Natural killer cell (primary cell): ENCODE data around the gene TECRL. TPM values are rescaled to one million over a fixed set of nuclear protein-coding genes. Genes with fewer than 3 reads are reported as not detected.

Experiments used
- ATAC-seq, 3 donors: fragments of 150-1000 bp in 2 of 3; fragments of 200-7000 bp in 1 of 3; cut with Tn5 transposase; 1 replicate in 1 of 3; 2 replicates in 2 of 3; pipeline ENCODE4 v1.10.0; 2021; ENCODE audit warnings: mild to moderate bottlenecking in 2 of 3, moderate library complexity in 2 of 3
- DNase-seq, 2 donors: peaks; one replicate each; pipeline versions ENCODE4 v3.0.0 to v3.0.0-alpha.2; 2013 to 2021; ENCODE audit warnings: mixed read lengths in 1 of 2
- H3K27ac ChIP-seq: one replicate; pipeline ENCODE4 v1.5.1; 2013; ENCODE audit warnings: mild to moderate bottlenecking, low read length
- H3K27me3 ChIP-seq: one replicate; pipeline ENCODE4 v1.6.1; 2013; ENCODE audit warnings: low read length; ENCODE audit not compliant: control insufficient read depth, insufficient read depth
- H3K36me3 ChIP-seq: one replicate; pipeline ENCODE4 v1.6.1; 2013; ENCODE audit warnings: low read length; ENCODE audit not compliant: control insufficient read depth, insufficient read depth
- H3K4me1 ChIP-seq: one replicate; pipeline ENCODE4 v1.6.1; 2013; ENCODE audit warnings: low read length; ENCODE audit not compliant: control insufficient read depth, insufficient read depth
- H3K4me3 ChIP-seq: one replicate; pipeline ENCODE4 v1.5.1; 2013; ENCODE audit warnings: low read length
- H3K9me3 ChIP-seq: one replicate; pipeline ENCODE4 v1.6.1; 2013; ENCODE audit warnings: low read length; ENCODE audit not compliant: control insufficient read depth, insufficient read depth
- H3K27ac Mint-ChIP-seq, 2 donors: one replicate each; pipeline ENCODE4 v1.8.0; 2022; ENCODE audit warnings: mild to moderate bottlenecking in 2 of 2, mixed read lengths in 2 of 2, moderate library complexity in 1 of 2
- H3K27me3 Mint-ChIP-seq, 2 donors: one replicate each; pipeline ENCODE4 v1.8.0; 2022; ENCODE audit warnings: low read depth in 2 of 2, mixed read lengths in 2 of 2
- H3K36me3 Mint-ChIP-seq: one replicate; pipeline ENCODE4 v1.8.0; 2022; ENCODE audit warnings: mixed read lengths
- H3K4me1 Mint-ChIP-seq, 2 donors: one replicate each; pipeline ENCODE4 v1.8.0; 2022; ENCODE audit warnings: mixed read lengths in 2 of 2
- H3K4me3 Mint-ChIP-seq: one replicate; pipeline ENCODE4 v1.8.0; 2022; ENCODE audit warnings: mild to moderate bottlenecking, moderate library complexity, mixed read lengths
- H3K9me3 Mint-ChIP-seq, 2 donors: one replicate each; pipeline ENCODE4 v1.8.0; 2022; ENCODE audit warnings: mixed read lengths in 2 of 2
- CTCF ChIP-seq: fragments of 200-600 bp; IDR thresholded peaks from one replicate; pipeline ENCODE4 v1.8.0; 2022; ENCODE audit warnings: antibody characterized with exemption
- WGBS: methylation state at CpG from one replicate; pipeline ENCODE4 v1.1.7; 2013; ENCODE audit warnings: missing lambda C conversion rate; ENCODE audit not compliant: insufficient coverage; 5-methylcytosine and 5-hydroxymethylcytosine counted together
- intact Hi-C: fragments of 100-400 bp; cut with micrococcal nuclease; formaldehyde crosslinking; loops from one replicate; pipeline ENCODE4 v1.14.2; 2022
- total RNA-seq, 4 donors: library from RNA; stranded (reverse); fragments of 120-200 nt in 1 of 4; gene quantifications; one replicate each; pipeline versions ENCODE4 v1.2.3 to v1.2.4, GENCODE V29; 2013 to 2022

Gene TECRL
- total RNA-seq, 3 donors from 2014 or later (not counting 1 experiment from before 2014, with no cell fraction given): not detected

- ATAC-seq: no peak
- intact Hi-C loops: no loop called here
- H3K27me3 ChIP-seq: no peaks in the 10 kb centered on the region
- H3K9me3 Mint-ChIP-seq: peaks cover 2% of the 10 kb centered on the region in 2 donors
- no peaks in the 10 kb centered on the region for H3K36me3 ChIP-seq
- no peaks in the 10 kb centered on the region for H3K4me1 ChIP-seq
- H3K27ac Mint-ChIP-seq: no peak overlapping the region
- no peaks in the 10 kb centered on the region for H3K27me3 Mint-ChIP-seq
- H3K4me1 Mint-ChIP-seq: no peaks in the 10 kb centered on the region
- H3K36me3 Mint-ChIP-seq: no peaks in the 10 kb centered on the region
- DNase-seq: no peak
- no peak for TF ChIP-seq CTCF
- H3K9me3 ChIP-seq: peaks cover 15% of the 10 kb centered on the region
- H3K4me3 Mint-ChIP-seq: no peak overlapping the region
- no peak overlapping the region for H3K4me3 ChIP-seq
- H3K27ac ChIP-seq: no peak overlapping the region
- WGBS: 92% methylated on average over 14 of the region's 14 CpGs
Observed at GRCh38 chr4:64272432-64272831, 136.8 kb downstream of the TECRL start.

GRCh38 chr4:64271601-64272081 is 137.6 kb downstream of the TECRL start:
- no peak for DNase-seq
- H3K4me1 Mint-ChIP-seq: no peaks in the 10 kb centered on the region
- Histone ChIP-seq H3K4me3 (no peak overlapping the region), H3K4me1 (no peaks in the 10 kb centered on the region), H3K27ac (no peak overlapping the region), H3K27me3 (no peaks in the 10 kb centered on the region), H3K36me3 (no peaks in the 10 kb centered on the region), H3K9me3 (peaks cover 15% of the 10 kb centered on the region)
- no peak for ATAC-seq
- 82% methylated on average over 9 of the region's 9 CpGs for WGBS
- intact Hi-C loops: no loop called here
- no peak overlapping the region for H3K4me3 Mint-ChIP-seq
- H3K27ac Mint-ChIP-seq: no peak overlapping the region
- TF ChIP-seq CTCF: no peak
- H3K27me3 Mint-ChIP-seq: no peaks in the 10 kb centered on the region
- peaks cover 6 to 9% of the 10 kb centered on the region in 2 donors for H3K9me3 Mint-ChIP-seq
- H3K36me3 Mint-ChIP-seq: no peaks in the 10 kb centered on the region

- Mint-ChIP-seq H3K27ac (no peak overlapping the region), H3K36me3 (peaks cover 7% of the 10 kb centered on the region), H3K4me1 (no peaks in the 10 kb centered on the region), H3K27me3 (no peaks in the 10 kb centered on the region), H3K4me3 (no peak overlapping the region), H3K9me3 (peaks cover 10 to 13% of the 10 kb centered on the region in 2 donors)
- H3K9me3 ChIP-seq: peaks cover 8% of the 10 kb centered on the region
- H3K4me1 ChIP-seq: no peaks in the 10 kb centered on the region
- DNase-seq: no peak
- intact Hi-C loops: no loop called here
- TF ChIP-seq CTCF: no peak
- no peaks in the 10 kb centered on the region for H3K36me3 ChIP-seq
- H3K27ac ChIP-seq: no peak overlapping the region
- no peaks in the 10 kb centered on the region for H3K27me3 ChIP-seq
- no peak for ATAC-seq
- no peak overlapping the region for H3K4me3 ChIP-seq
- 80% methylated on average over 2 of the region's 2 CpGs for WGBS
Observed at GRCh38 chr4:64266669-64267068, 142.6 kb downstream of the TECRL start.

- Mint-ChIP-seq H3K4me3 (no peak overlapping the region), H3K27ac (no peak overlapping the region), H3K9me3 (peaks cover 10 to 12% of the 10 kb centered on the region in 2 donors), H3K4me1 (no peaks in the 10 kb centered on the region), H3K36me3 (peaks cover 7% of the 10 kb centered on the region), H3K27me3 (no peaks in the 10 kb centered on the region)
- Histone ChIP-seq H3K9me3 (peaks cover 4% of the 10 kb centered on the region), H3K4me3 (no peak overlapping the region), H3K27me3 (no peaks in the 10 kb centered on the region), H3K4me1 (no peaks in the 10 kb centered on the region), H3K36me3 (no peaks in the 10 kb centered on the region), H3K27ac (no peak overlapping the region)
- WGBS: 83% methylated on average over 2 of the region's 2 CpGs
- ATAC-seq (no peak), DNase-seq (no peak)
- intact Hi-C loops: no loop called here
- TF ChIP-seq CTCF: no peak
Observed at GRCh38 chr4:64266263-64266662, 143.0 kb downstream of the TECRL start.
